ENCODE results near the gene NLRP3.

DNA sequence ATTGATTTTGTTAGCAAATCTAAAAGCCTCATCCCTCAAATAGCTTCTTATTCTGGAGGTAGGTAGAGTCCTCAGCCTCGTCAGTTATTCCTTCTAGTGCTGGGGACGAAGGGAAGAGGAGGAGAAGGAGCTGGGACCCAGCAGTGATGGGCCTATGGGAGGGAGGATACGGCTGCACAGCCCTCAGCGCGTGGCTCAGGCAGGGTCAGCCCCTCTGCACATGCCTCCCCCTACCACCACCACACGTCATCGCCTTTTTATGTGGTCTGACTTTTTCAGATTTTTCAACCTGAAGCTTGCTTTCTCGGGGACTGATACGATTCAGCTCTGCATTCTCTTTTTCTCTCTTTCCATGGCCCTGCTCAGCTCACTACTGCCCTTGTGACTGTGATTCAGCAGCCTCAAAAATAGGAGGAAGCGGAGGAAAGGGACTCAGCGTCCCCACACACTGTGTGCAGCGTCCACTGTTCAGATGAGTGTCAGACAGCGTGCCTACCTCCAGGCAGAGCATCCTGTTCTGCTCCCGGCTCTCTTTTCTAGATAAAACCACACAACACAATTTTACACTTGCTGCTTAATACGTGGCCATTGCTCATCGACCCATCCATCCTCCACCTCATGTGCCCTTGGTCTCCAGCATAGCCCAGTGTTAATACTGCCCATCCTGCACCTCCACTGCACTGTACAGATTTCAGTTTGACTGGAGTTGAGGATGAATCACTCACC lies 41.1 kb downstream of the NLRP3 start:
- TF ChIP-seq RAD21 (IDR thresholded peaks at IDR 0.05) (no peak), TAF1 (conservative IDR thresholded peaks at IDR 0.05) (no peak), GABPA (IDR thresholded peaks at IDR 0.05 in 1 of 2, conservative IDR thresholded peaks at IDR 0.05 in 1 of 2) (no peak), SP1 (IDR thresholded peaks at IDR 0.05) (no peak), EGR1 (IDR thresholded peaks at IDR 0.05; ENCODE audit: low read depth in 2 of 2) (no peak), JUND (IDR thresholded peaks at IDR 0.05) (no peak), MAX (IDR thresholded peaks at IDR 0.05) (no peak), YY1 (IDR thresholded peaks at IDR 0.05) (no peak), NR2F2 (IDR thresholded peaks at IDR 0.05) (no peak), FOXA2 (IDR thresholded peaks at IDR 0.05) (no peak), ATF3 (IDR thresholded peaks at IDR 0.05) (no peak)
- TF ChIP-seq, protein P1, sequence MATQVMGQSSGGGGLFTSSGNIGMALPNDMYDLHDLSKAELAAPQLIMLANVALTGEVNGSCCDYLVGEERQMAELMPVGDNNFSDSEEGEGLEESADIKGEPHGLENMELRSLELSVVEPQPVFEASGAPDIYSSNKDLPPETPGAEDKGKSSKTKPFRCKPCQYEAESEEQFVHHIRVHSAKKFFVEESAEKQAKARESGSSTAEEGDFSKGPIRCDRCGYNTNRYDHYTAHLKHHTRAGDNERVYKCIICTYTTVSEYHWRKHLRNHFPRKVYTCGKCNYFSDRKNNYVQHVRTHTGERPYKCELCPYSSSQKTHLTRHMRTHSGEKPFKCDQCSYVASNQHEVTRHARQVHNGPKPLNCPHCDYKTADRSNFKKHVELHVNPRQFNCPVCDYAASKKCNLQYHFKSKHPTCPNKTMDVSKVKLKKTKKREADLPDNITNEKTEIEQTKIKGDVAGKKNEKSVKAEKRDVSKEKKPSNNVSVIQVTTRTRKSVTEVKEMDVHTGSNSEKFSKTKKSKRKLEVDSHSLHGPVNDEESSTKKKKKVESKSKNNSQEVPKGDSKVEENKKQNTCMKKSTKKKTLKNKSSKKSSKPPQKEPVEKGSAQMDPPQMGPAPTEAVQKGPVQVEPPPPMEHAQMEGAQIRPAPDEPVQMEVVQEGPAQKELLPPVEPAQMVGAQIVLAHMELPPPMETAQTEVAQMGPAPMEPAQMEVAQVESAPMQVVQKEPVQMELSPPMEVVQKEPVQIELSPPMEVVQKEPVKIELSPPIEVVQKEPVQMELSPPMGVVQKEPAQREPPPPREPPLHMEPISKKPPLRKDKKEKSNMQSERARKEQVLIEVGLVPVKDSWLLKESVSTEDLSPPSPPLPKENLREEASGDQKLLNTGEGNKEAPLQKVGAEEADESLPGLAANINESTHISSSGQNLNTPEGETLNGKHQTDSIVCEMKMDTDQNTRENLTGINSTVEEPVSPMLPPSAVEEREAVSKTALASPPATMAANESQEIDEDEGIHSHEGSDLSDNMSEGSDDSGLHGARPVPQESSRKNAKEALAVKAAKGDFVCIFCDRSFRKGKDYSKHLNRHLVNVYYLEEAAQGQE (IDR thresholded peaks at IDR 0.05) = no peak
- TF ChIP-seq, protein P2, sequence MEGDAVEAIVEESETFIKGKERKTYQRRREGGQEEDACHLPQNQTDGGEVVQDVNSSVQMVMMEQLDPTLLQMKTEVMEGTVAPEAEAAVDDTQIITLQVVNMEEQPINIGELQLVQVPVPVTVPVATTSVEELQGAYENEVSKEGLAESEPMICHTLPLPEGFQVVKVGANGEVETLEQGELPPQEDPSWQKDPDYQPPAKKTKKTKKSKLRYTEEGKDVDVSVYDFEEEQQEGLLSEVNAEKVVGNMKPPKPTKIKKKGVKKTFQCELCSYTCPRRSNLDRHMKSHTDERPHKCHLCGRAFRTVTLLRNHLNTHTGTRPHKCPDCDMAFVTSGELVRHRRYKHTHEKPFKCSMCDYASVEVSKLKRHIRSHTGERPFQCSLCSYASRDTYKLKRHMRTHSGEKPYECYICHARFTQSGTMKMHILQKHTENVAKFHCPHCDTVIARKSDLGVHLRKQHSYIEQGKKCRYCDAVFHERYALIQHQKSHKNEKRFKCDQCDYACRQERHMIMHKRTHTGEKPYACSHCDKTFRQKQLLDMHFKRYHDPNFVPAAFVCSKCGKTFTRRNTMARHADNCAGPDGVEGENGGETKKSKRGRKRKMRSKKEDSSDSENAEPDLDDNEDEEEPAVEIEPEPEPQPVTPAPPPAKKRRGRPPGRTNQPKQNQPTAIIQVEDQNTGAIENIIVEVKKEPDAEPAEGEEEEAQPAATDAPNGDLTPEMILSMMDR (IDR thresholded peaks at IDR 0.05; ENCODE audit: low read depth, low read length, missing input control) = no peak
- TF ChIP-seq, protein P3, sequence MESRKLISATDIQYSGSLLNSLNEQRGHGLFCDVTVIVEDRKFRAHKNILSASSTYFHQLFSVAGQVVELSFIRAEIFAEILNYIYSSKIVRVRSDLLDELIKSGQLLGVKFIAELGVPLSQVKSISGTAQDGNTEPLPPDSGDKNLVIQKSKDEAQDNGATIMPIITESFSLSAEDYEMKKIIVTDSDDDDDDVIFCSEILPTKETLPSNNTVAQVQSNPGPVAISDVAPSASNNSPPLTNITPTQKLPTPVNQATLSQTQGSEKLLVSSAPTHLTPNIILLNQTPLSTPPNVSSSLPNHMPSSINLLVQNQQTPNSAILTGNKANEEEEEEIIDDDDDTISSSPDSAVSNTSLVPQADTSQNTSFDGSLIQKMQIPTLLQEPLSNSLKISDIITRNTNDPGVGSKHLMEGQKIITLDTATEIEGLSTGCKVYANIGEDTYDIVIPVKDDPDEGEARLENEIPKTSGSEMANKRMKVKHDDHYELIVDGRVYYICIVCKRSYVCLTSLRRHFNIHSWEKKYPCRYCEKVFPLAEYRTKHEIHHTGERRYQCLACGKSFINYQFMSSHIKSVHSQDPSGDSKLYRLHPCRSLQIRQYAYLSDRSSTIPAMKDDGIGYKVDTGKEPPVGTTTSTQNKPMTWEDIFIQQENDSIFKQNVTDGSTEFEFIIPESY (IDR thresholded peaks at IDR 0.05) = no peak
